Measurements from ENCODE around the gene SGK1.
"Not testable (repeated sequence)": the region's sequence is repeated elsewhere in the genome, so short reads cannot be mapped to it uniquely, and the experiment has no call there.

GRCh38 chr6:134181251-134181650, 136.7 kb downstream of the SGK1 start:
- not testable (repeated sequence) for TF ChIP-seq TCF7L2 (IDR thresholded peaks at IDR 0.05; ENCODE audit: borderline replicate concordance, low read depth, low read length); EGR2 (tag by site-specific recombination; IDR thresholded peaks at IDR 0.05; ENCODE audit: low read depth); ZNF404 (tag by site-specific recombination; IDR thresholded peaks at IDR 0.05); ZNF830 (tag by site-specific recombination; IDR thresholded peaks at IDR 0.05; ENCODE audit: low read depth); PRDM6 (tag by site-specific recombination; IDR thresholded peaks at IDR 0.05); ZSCAN5A (tag by site-specific recombination; IDR thresholded peaks at IDR 0.05); CTCF (tag by site-specific recombination; IDR thresholded peaks at IDR 0.05); KLF8 (tag by site-specific recombination; IDR thresholded peaks at IDR 0.05); PBX3 (CRISPR knock-in tag; IDR thresholded peaks at IDR 0.05); REST (tag by site-specific recombination; IDR thresholded peaks at IDR 0.05); ZNF175 (tag by site-specific recombination; IDR thresholded peaks at IDR 0.05)

Measured in HEK293 (cell line).